ENCODE results near the gene TNFRSF4. TPM values are rescaled to one million over a fixed set of nuclear protein-coding genes. Genes with fewer than 3 reads are reported as not detected.
A peak's percentile ranks its signal among the peaks of the same experiment; 100 is the strongest.

The TNFRSF4 gene
- total RNA-seq, 1 donor from 2014 or later: 441 TPM

GRCh38 chr1:1205769-1206375, 8.1 kb downstream of the TNFRSF4 start:
- Mint-ChIP-seq H3K27me3 (ENCODE audit: low read depth) (no peaks in the 10 kb centered on the region), H3K9me3 (no peaks in the 10 kb centered on the region), H3K4me3 (ENCODE audit: low read depth) (peak overlapping the region; percentile 82), H3K4me1 (ENCODE audit: low read depth) (peaks cover 18% of the 10 kb centered on the region), H3K27ac (peak overlapping the region; percentile 30), H3K36me3 (ENCODE audit: low read depth) (peaks cover 26% of the 10 kb centered on the region)
- DNase-seq (ENCODE audit: low spot score): no peak
- intact Hi-C loops (cut with micrococcal nuclease): loop anchor here (5.0 to 10.0 kb wide), 2 partner anchors 64 to 191 kb away; partner anchors contain the start of gene ISG15

- Mint-ChIP-seq H3K27ac (peak overlapping the region; percentile 58), H3K27me3 (ENCODE audit: low read depth) (no peaks in the 10 kb centered on the region), H3K4me1 (ENCODE audit: low read depth) (peaks cover 21% of the 10 kb centered on the region), H3K9me3 (no peaks in the 10 kb centered on the region), H3K36me3 (ENCODE audit: low read depth) (peaks cover 20% of the 10 kb centered on the region), H3K4me3 (ENCODE audit: low read depth) (peak overlapping the region; percentile 82)
- no peak for DNase-seq (ENCODE audit: low spot score)
- intact Hi-C loops (cut with micrococcal nuclease): loop anchor here (5.0 to 10.0 kb wide), 2 partner anchors 63 to 190 kb away; partner anchors contain the start of gene ISG15
Measured at GRCh38 chr1:1204998-1205768, 8.8 kb downstream of the TNFRSF4 start.

- peak overlapping the region; percentile 58 for H3K27ac Mint-ChIP-seq
Measured at GRCh38 chr1:1204425-1204920, 9.5 kb downstream of the TNFRSF4 start.

GRCh38 chr1:1203561-1204424, 10.2 kb downstream of the TNFRSF4 start:
- DNase-seq (ENCODE audit: low spot score): no peak
- intact Hi-C loops (cut with micrococcal nuclease): loop anchor here (10.0 kb wide), 1 partner anchor 189 kb away; the partner anchor contains the start of gene ISG15
- peak overlapping the region; percentile 17 for H3K4me3 Mint-ChIP-seq (ENCODE audit: low read depth)
- H3K4me1 Mint-ChIP-seq (ENCODE audit: low read depth): peaks cover 12% of the 10 kb centered on the region
- H3K36me3 Mint-ChIP-seq (ENCODE audit: low read depth): peaks cover 10% of the 10 kb centered on the region
- H3K9me3 Mint-ChIP-seq: no peaks in the 10 kb centered on the region
- H3K27ac Mint-ChIP-seq: no peak overlapping the region
- no peaks in the 10 kb centered on the region for H3K27me3 Mint-ChIP-seq (ENCODE audit: low read depth)

More at GRCh38 chr1:1204425-1204920, 9.5 kb downstream of the TNFRSF4 start:
- H3K27me3 Mint-ChIP-seq (ENCODE audit: low read depth): no peaks in the 10 kb centered on the region
- H3K4me1 Mint-ChIP-seq (ENCODE audit: low read depth): peaks cover 16% of the 10 kb centered on the region
- no peaks in the 10 kb centered on the region for H3K9me3 Mint-ChIP-seq
- no peak for DNase-seq (ENCODE audit: low spot score)
- H3K4me3 Mint-ChIP-seq (ENCODE audit: low read depth): peak overlapping the region; percentile 82
- intact Hi-C loops (cut with micrococcal nuclease): loop anchor here (10.0 kb wide), 1 partner anchor 190 kb away; the partner anchor contains the start of gene ISG15
- H3K36me3 Mint-ChIP-seq (ENCODE audit: low read depth): peaks cover 13% of the 10 kb centered on the region

GRCh38 chr1:1202831-1203560, 11.0 kb downstream of the TNFRSF4 start:
- Mint-ChIP-seq H3K27me3 (ENCODE audit: low read depth) (no peaks in the 10 kb centered on the region), H3K9me3 (no peaks in the 10 kb centered on the region), H3K36me3 (ENCODE audit: low read depth) (peaks cover 5% of the 10 kb centered on the region), H3K4me3 (ENCODE audit: low read depth) (no peak overlapping the region), H3K4me1 (ENCODE audit: low read depth) (peaks cover 8% of the 10 kb centered on the region), H3K27ac (no peak overlapping the region)
- intact Hi-C loops (cut with micrococcal nuclease): loop anchor here (10.0 kb wide), 1 partner anchor 188 kb away; the partner anchor contains the start of gene ISG15
- no peak for DNase-seq (ENCODE audit: low spot score)

- Mint-ChIP-seq H3K9me3 (no peaks in the 10 kb centered on the region), H3K4me1 (ENCODE audit: low read depth) (peaks cover 4% of the 10 kb centered on the region), H3K27ac (peak overlapping the region; percentile 79), H3K4me3 (ENCODE audit: low read depth) (peak overlapping the region; percentile 61), H3K27me3 (ENCODE audit: low read depth) (no peaks in the 10 kb centered on the region), H3K36me3 (ENCODE audit: low read depth) (peaks cover 8% of the 10 kb centered on the region)
- DNase-seq (ENCODE audit: low spot score): peak; percentile 73
- intact Hi-C loops (cut with micrococcal nuclease): loop anchor here (10.0 kb wide), 1 partner anchor 186 kb away; the partner anchor contains the start of gene ISG15
Measured at GRCh38 chr1:1200876-1201810, 12.8 kb downstream of the TNFRSF4 start.

- H3K4me3 Mint-ChIP-seq (ENCODE audit: low read depth): peak overlapping the region; percentile 61
Measured at GRCh38 chr1:1199961-1200875, 13.7 kb downstream of the TNFRSF4 start.

GRCh38 chr1:1199141-1199960, 14.6 kb downstream of the TNFRSF4 start:
- intact Hi-C loops (cut with micrococcal nuclease): no loop called here
- Mint-ChIP-seq H3K4me3 (ENCODE audit: low read depth) (peak overlapping the region; percentile 30), H3K27ac (peak overlapping the region; percentile 38), H3K36me3 (ENCODE audit: low read depth) (peaks cover 11% of the 10 kb centered on the region), H3K9me3 (peaks cover 12% of the 10 kb centered on the region), H3K27me3 (ENCODE audit: low read depth) (peaks cover under 1% of the 10 kb centered on the region), H3K4me1 (ENCODE audit: low read depth) (peaks cover 9% of the 10 kb centered on the region)
- no peak for DNase-seq (ENCODE audit: low spot score)

More at GRCh38 chr1:1199961-1200875, 13.7 kb downstream of the TNFRSF4 start:
- H3K9me3 Mint-ChIP-seq: peaks cover 3% of the 10 kb centered on the region
- DNase-seq (ENCODE audit: low spot score): no peak
- H3K4me1 Mint-ChIP-seq (ENCODE audit: low read depth): peaks cover 4% of the 10 kb centered on the region
- peaks cover 10% of the 10 kb centered on the region for H3K36me3 Mint-ChIP-seq (ENCODE audit: low read depth)
- intact Hi-C loops (cut with micrococcal nuclease): loop anchor here (10.0 kb wide), 1 partner anchor 185 kb away; the partner anchor contains the start of gene ISG15
- peak overlapping the region; percentile 79 for H3K27ac Mint-ChIP-seq
- H3K27me3 Mint-ChIP-seq (ENCODE audit: low read depth): no peaks in the 10 kb centered on the region

GRCh38 chr1:1198423-1199140, 15.4 kb downstream of the TNFRSF4 start:
- peaks cover 3% of the 10 kb centered on the region for H3K27me3 Mint-ChIP-seq (ENCODE audit: low read depth)
- peaks cover 14% of the 10 kb centered on the region for H3K9me3 Mint-ChIP-seq
- H3K4me3 Mint-ChIP-seq (ENCODE audit: low read depth): no peak overlapping the region
- no peak overlapping the region for H3K27ac Mint-ChIP-seq
- H3K4me1 Mint-ChIP-seq (ENCODE audit: low read depth): peaks cover 9% of the 10 kb centered on the region
- peaks cover 14% of the 10 kb centered on the region for H3K36me3 Mint-ChIP-seq (ENCODE audit: low read depth)
- intact Hi-C loops (cut with micrococcal nuclease): no loop called here
- no peak for DNase-seq (ENCODE audit: low spot score)

Data from activated T-helper 2 cell treated with anti-CD3 and anti-CD28 coated beads, Interferon-gamma antibody, Interleukin-2, Interleukin-4, amounts not matched to agents 10 μg/mL and 5 μg/mL and 100 μg/mL, durations not matched to agents 14 hours and 24 hours and 36 hours (primary cell).